Hypothalamus (tissue), 51 donors: ENCODE data around the gene ATP4B.
A peak's percentile ranks its signal among the peaks of the same experiment; 100 is the strongest.
"Not testable (repeated sequence)": the region's sequence is repeated elsewhere in the genome, so short reads cannot be mapped to it uniquely, and the experiment has no call there.

Experiments
- DNase-seq, 51 donors: peaks; one replicate each; lab custom pipeline; 2025; lab: John Stamatoyannopoulos, UW

The ATP4B gene

GRCh38 chr13:113627136-113627535, 30.9 kb downstream of the ATP4B start:
- DNase-seq: no peak

DNA sequence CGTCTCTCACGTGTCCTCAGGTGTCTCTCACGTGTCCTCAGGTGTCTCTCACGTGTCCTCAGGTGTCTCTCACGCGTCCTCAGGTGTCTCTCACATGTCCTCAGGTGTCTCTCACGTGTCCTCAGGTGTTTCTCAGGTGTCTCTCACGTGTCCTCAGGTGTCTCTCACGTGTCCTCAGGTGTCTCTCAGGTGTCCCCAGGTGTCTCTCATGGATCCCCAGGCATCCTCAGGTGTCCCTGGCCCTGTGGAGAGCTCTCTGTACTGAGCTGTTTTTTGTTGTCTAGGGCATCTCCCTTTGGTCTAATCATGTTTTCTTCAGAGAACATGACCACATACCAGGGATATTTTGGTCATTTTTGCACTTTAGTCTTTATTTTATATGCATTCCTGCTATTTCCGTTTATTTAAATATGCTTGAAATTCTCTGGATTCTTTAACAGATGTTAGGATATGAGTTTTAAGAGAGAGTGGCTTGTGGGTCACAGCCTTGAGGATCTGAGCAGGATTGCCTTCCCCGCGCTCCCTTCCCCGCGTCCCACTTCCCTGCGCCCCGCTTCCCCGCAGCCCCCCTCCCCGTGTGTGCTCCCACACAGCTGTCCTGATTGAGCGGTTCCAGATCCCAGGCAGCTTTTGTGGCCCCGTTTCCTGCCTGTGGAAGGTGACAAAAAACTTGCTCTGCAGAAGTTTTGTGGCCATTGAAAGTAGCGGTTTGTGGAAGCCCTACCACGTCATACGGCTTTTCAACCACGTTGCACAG, 31.9 kb downstream of the ATP4B start:
- DNase-seq: no peak

DNA sequence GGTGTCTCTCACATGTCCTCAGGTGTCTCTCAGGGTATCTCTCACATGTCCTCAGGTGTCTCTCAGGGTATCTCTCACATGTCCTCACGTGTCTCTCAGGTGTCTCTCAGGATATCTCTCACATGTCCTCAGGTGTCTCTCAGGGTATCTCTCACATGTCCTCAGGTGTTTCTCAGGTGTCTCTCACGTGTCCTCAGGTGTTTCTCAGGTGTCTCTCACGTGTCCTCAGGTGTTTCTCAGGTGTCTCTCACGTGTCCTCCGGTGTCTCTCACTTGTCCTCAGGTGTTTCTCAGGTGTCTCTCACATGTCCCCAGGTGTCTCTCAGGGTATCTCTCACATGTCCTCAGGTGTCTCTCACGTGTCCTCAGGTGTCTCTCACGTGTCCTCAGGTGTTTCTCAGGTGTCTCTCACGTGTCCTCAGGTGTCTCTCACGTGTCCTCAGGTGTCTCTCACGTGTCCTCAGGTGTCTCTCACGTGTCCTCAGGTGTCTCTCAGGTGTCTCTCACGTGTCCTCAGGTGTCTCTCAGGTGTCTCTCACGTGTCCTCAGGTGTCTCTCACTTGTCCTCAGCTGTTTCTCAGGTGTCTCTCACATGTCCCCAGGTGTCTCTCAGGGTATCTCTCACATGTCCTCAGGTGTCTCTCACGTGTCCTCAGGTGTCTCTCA, 33.2 kb downstream of the ATP4B start:
- not testable (repeated sequence) for DNase-seq

DNA sequence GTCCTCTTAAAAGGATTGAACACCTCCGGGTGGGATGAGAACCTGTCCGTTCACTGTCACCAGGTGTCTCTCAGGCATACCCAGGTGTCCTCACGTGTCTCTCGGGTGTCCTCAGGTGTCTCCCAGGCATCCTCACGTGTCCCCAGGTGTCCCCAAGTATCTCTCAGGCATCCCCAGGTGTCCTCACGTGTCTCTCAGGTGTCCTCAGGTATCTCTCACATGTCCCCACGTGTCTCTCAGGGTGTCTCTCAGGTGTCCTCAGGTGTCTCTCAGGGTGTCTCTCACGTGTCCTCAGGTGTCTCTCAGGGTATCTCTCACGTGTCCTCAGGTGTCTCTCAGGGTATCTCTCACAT, 33.8 kb downstream of the ATP4B start:
- no peak for DNase-seq

- no peak for DNase-seq
Observed at GRCh38 chr13:113623491-113624234, 34.3 kb downstream of the ATP4B start.

DNA sequence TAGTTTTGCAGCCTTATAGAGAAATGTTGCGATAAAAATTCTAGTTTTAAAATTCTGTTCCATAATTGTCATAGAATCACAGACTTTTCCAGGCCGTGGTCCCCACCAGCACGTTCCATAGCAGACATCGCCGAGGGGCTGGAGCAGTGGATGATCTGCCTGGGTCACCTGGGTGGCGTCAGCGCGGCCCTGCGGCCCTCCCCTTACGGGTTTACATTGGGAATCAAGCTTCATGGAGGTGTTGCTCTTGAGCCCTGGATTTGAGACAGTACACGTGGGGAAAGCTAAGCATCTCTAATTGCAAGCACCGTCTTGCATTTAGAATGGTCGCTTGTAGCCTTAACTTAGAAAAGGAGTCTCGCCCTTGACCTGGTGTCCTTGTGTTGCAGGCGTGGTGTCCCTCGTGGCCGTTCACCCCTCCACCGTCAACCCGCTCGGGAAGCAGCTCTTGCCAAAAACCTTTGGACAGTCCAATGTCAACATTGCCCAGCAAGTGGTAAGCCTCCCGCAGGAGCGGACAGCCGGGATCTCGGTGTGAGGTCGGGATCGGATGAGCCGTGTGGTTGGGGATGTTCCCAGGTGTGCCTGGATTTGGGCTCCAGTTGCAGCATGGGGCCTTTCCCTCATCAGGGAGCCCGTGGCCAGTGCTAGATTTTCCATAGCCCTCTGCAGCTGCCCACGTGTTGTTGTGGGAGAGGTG, 35.1 kb downstream of the ATP4B start:
- no peak for DNase-seq

- not testable (repeated sequence) for DNase-seq
Observed at GRCh38 chr13:113621986-113622550, 35.9 kb downstream of the ATP4B start.

- DNase-seq: peak in 5 of 51 donors; percentile 7 to 18 (median 15)
Observed at GRCh38 chr13:113621498-113621897, 36.5 kb downstream of the ATP4B start.

DNA sequence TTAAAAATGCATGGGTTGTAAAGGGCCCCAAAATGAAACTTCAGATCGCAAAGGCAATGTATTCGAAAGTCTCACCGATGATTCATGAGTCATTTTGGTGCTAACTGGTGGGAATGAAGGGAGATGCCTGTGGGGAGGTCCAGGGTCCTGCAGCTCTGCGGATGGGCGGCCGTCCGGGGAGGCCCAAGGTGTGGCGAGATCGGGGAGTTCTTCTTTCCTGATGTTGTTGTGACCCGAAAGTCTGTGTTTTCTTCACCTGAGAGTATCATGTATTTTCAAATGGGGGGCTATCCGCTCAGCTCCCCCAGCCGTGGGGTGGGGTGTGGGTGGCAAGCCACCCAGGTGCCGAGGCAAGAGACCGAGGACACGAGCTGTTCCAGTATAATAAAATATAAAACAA, 37.0 kb downstream of the ATP4B start:
- no peak for DNase-seq

DNA sequence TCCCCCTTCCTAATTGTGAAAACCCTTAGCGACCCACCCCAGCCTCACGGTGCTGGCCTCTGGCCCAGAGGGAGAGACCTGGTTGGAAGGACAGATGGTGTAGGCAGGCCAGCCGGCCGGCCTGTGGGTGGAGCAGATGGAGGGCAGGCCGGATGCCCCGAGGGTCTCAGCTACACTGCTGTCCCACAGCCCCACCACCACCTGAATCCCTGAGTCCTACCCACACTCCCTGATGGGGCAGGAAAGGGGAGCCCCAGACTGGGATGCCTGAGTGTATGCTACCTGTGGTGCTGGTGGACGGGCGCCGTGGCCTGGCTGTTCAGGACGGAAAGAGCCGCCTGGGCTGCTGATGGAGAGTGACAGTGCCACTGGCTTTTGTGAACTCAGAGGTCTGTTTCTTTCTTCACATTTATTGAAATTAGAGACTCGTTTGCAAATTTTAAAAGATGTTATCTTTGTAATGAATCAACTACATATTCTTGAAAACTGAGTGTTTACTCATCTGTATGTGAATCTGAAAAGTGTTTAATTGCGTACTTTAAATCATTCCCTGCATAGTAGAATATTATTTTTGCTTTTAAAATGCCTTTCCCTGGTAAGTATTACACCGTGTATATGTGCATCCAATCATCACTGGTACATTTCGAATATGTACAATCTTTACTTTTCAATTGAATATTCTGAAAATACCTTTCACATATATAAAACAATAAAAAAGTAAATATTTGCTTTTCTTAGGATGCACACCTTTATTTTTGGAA, 37.8 kb downstream of the ATP4B start:
- no peak for DNase-seq

GRCh38 chr13:113618455-113618854, 39.5 kb downstream of the ATP4B start:
- no peak for DNase-seq

DNA sequence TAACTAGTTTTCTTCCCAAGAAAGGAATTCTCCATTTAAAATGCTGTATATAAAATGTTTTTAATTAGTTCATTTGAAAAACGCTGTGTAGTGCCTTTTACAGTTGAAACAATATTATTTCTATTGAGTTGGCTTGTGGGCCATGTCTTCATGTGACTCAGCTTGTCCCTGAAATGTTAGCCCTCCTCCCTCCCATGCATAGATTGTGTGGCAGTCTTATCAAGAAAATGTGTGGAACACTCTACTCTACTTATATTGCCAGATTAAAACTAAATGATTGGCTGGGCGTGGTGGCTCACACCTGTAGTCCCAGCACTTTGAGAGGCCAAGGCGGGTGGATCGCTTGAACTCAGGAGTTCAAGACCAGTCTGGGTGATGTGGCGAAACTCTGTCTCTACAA, 40.0 kb downstream of the ATP4B start:
- no peak for DNase-seq

GRCh38 chr13:113616991-113617749, 40.8 kb downstream of the ATP4B start:
- no peak for DNase-seq

DNA sequence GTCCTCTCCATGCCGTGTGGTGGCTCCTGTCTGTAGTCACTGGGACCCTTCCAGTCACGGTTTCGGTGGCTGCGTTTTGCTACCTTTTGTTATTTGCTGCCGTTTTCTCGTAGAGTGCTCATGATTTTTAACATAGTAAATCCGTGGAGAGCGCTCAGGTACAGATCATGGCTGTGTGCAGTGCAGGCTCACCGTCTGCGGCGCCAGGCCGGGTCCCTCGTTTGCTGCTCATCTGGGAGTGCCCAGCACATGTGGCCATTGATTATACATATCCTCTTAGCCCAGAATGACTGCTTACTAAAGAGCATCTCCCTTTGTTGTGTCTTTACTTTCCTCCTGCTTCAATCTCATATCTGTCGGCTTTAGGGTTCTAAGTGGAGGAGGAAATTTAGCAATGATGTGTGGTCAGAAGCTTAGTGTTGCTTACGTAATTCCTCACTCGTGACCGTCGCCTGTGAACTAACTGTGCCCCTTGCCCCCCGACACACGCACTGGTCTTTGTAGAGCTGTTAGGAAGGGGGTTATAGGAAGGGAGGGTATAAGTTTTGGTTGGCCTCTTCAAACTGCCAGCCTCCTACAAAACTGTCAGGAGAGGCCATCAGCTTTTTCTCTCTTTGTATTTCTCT, 41.6 kb downstream of the ATP4B start:
- DNase-seq: no peak

GRCh38 chr13:113613789-113614379, 44.1 kb downstream of the ATP4B start:
- DNase-seq: no peak

DNA sequence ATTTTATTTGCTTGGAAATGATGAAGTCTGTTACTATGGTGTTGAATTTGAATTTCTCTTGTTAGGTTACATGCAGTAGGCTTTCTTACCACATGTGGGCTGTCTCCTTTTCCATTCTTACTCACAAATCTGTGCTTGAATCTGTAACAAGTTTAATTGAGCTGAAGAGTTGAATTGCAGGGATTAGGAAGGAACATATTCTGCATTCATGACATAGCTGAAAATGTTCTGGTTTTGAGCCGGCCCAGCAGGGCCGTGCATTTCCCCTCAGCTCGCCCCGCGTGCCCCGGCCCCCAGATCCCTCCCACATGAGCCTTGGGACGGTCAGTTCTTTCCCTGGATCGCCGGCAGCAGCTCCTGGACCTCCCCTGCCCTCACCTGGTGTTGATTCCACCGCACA, 45.4 kb downstream of the ATP4B start:
- DNase-seq: no peak

- DNase-seq: no peak
Observed at GRCh38 chr13:113611996-113612395, 46.0 kb downstream of the ATP4B start.

GRCh38 chr13:113610266-113610665, 47.7 kb downstream of the ATP4B start:
- no peak for DNase-seq
